Measurements from ENCODE around the gene SLC25A18.

The SLC25A18 gene

GRCh38 chr22:17570851-17571631 is 7.7 kb downstream of the SLC25A18 start:
- DNase-seq (ENCODE audit: low read depth): no peak

DNA sequence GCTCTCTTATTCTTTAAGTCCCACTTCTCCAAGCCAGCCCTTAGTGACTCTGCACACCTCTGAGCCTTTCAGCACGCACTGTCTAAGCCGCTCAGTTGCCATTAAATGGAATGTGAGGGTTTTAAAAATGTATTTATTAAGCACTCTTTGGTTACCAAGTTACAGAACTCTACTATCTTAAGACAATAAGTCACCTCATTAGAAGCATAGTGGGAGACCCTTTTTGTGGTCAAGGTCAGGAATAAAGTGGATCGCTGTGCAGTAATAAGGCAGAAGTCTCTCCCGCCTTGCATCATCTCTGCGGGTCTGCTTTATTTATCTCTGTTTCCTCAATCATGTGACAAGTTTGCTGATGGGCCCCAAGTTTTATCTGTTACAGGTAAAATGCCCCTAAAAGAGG is 11.9 kb downstream of the SLC25A18 start:
- DNase-seq (ENCODE audit: low read depth): no peak

DNA sequence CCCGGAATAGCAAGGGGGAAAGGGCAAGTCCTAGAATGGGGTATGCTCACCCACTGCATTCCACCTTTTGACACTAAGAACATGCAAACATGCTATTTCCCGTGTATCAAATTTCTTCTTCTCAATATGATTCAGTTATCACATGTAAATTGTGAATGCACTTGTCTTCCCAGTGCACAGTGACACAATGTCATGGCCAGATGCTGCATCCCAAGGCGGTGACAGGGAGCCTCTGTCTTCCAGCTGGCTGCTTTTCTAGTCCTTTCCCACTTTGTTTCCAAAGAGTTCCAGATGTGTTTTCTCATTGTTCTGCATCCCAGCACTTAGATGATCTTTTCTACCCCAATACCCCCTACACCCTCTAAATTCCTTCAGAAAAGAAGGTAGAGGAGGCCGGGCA is 12.4 kb downstream of the SLC25A18 start:
- no peak for DNase-seq (ENCODE audit: low read depth)

- DNase-seq (ENCODE audit: low read depth): peak; percentile 4
Observed at GRCh38 chr22:17576470-17576869, 13.2 kb downstream of the SLC25A18 start.

GRCh38 chr22:17578136-17578754 is 14.9 kb downstream of the SLC25A18 start:
- no peak for DNase-seq (ENCODE audit: low read depth)

GRCh38 chr22:17579535-17579981 is 16.3 kb downstream of the SLC25A18 start:
- no peak for DNase-seq (ENCODE audit: low read depth)

- DNase-seq (ENCODE audit: low read depth): no peak
Observed at GRCh38 chr22:17580441-17581031, 17.2 kb downstream of the SLC25A18 start.

DNA sequence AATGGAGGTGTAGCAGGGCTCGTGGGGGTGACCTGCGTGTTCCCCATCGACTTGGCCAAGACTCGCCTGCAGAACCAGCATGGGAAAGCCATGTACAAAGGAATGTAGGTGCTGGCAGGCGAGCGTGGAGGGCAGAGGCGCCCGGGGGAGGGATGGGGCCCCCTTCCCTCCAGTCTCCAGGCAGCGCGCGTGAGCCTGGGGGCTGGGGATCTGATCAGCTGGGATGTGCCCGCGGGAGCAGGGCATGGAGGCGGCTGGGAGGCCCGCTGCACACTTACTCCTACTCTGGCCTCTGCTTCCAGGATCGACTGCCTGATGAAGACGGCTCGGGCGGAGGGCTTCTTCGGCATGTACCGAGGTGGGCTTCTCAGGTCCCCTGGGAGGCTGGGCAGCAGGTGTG is 17.8 kb downstream of the SLC25A18 start:
- no peak for DNase-seq (ENCODE audit: low read depth)

DNA sequence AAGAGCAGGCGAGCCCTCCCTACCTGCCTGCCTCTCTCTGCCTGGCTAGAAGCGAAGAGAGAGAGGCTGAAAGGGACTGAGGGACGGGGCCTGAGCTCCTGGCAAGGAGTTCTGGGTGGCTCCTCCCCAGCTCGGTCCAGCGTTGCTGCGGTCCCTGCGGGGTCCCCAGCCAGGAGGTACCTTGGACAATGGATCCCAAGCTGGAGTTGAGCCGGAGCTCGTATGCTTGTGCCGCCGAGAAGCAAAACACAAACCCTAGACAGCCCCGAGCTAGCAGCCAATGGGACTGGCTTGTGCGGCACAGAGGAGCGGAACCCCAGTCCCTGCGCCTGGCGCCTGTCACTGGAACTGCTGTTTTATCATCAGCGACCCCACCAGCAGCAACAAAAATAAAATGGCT is 18.3 kb downstream of the SLC25A18 start:
- no peak for DNase-seq (ENCODE audit: low read depth)

DNA sequence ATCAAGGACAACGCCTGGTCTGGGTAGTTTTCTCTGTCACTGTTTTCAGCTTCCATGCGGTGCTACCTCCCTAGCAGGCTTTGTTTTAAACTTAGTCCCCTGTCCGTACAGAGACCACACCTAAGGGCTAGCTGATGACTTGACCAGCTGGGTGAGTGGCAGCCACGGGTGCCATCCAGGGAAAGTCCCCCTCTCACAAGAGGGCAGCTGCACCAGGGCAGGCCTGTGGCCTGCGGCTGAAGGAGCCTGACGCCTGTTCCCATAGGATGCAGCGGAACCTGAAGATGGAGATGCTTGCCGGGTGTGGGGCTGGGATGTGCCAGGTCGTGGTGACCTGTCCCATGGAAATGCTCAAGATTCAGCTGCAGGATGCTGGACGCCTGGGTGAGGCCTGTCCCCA is 19.9 kb downstream of the SLC25A18 start:
- DNase-seq (ENCODE audit: low read depth): no peak

DNA sequence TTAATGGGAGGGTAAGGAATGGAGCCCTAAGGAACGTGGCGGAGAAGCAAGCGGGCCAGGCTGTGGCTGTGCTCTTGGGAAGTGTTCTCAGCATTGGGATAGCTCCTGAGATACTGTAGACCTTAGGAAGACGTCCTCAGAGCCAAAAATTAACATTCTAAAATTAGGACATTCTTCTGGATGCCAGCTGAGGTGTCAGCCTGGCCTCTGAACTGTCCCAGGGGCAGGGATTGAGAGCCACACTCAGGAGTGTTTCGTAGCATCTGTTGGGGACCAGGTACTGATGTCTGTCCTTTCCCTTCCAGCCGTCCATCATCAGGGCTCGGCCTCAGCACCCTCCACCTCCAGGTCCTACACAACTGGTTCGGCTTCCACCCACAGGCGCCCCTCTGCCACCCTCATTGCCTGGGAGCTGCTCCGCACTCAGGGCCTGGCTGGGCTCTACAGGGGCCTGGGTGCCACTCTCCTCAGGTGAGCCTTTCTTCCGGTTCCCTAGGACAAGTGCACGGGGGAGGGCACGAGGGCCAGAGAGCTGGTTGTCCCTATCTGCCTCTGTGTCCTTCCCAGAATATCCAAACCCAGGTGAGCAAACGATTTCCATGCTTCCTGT is 23.6 kb downstream of the SLC25A18 start:
- DNase-seq (ENCODE audit: low read depth): no peak

DNA sequence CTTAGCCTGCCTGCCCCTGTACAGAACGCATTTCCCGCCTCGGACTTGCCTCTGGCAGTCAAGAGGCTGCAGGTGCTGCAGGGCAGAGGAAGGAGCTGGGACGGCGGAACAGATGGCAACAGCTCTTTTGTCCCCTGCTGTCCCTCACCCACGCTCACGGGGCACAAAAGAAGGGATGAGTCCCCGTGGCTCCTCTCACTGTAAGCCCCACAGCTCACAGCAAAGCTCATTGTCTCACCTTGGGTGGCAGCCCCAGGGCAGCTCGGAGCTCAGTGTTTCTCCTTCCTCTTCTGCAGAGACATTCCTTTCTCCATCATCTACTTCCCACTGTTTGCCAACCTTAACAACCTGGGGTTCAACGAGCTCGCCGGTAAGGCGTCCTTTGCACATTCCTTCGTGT is 24.3 kb downstream of the SLC25A18 start:
- DNase-seq (ENCODE audit: low read depth): no peak

DNA sequence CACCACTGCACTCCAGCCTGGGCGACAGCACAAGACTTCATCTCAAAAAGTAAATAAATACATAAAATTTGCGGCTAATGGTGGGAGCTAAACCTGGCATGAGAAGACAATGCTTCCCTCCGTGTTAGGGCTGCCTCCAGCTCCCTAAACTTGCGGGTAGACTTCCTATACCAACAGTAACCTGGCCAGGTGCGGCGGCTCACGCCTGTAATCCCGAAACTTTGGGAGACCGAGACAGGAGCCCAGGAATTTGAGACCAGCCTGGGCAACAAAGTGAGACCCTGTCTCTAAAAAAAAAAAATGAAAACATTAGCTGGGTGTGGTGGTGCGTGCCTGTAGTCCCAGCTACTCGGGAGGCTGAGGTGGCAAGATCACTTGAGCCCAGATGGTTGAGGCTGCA is 25.3 kb downstream of the SLC25A18 start:
- DNase-seq (ENCODE audit: low read depth): no peak

DNA sequence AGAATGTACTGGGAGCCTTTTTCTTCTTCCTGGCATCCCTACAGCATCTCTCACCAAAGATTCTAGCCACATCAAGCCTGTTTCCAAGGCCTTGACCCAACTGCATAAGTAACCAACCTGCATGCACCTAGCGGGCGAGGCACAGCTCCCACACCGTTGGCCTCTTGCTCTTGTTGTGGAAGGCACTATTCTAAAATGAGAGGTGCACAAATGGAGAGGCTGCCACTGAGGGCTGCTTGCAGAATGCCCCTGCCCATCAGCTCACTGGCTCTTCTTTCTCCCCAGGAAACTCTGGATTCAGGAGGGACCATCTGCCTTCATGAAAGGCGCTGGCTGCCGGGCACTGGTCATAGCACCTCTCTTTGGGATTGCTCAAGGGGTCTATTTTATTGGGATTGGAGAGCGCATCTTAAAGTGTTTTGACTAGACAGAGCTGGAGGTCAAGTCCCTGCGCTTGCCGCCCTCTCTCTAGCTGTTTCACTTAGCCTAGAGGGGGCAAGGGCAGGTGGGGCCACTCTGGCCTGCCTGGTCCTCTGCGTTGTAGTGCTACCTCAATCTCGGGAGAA is 26.6 kb downstream of the SLC25A18 start:
- DNase-seq (ENCODE audit: low read depth): no peak

- DNase-seq (ENCODE audit: low read depth): no peak
Observed at GRCh38 chr22:17590586-17590985, 27.3 kb downstream of the SLC25A18 start.

GRCh38 chr22:17592201-17592600 is 28.9 kb downstream of the SLC25A18 start:
- DNase-seq (ENCODE audit: low read depth): no peak

- DNase-seq (ENCODE audit: low read depth): no peak
Observed at GRCh38 chr22:17596226-17596625, 32.9 kb downstream of the SLC25A18 start.

GRCh38 chr22:17597217-17597616 is 33.9 kb downstream of the SLC25A18 start:
- no peak for DNase-seq (ENCODE audit: low read depth)

DNA sequence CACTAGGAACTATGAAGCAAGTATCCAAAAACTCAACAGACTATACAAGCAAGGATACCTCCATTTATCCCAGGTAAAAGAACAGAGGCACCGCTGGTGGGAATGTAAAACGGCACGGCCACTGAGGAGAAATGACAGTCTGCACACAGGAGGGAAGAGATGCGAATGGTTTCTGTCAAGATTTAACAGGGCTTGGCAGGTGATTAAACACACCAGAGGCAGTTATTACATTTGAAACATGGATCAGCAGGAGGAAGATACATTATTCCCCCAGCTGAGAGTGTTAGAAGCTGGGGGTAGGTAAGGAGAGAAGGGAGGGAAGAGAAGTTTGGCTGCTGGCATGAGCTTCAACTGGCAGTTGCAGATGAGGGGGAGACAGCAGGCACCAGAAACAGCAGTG is 35.0 kb downstream of the SLC25A18 start:
- DNase-seq (ENCODE audit: low read depth): no peak

- DNase-seq (ENCODE audit: low read depth): no peak
Observed at GRCh38 chr22:17601031-17601430, 37.7 kb downstream of the SLC25A18 start.

- no peak for DNase-seq (ENCODE audit: low read depth)
Observed at GRCh38 chr22:17603668-17604067, 40.4 kb downstream of the SLC25A18 start.

DNA sequence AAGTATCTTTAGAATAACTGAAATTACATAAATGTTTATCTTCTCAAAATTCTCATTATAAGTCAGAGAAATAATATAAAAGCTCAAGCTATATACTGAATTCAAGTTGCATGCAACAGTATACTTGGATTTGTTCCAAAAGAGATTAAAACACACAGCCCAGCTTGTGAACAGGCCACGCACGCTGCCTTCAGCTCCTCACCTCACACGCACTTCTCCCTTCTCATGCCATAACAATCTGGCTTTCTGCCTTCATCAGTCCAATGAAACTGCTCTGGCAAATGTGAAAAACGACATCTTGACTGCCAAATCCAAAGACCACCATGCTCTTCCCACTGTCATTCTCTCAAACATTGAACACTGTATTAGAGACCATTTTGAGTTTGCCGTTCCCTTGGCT is 43.2 kb downstream of the SLC25A18 start:
- DNase-seq (ENCODE audit: low read depth): no peak
